ENCODE results near the gene MSL1. TPM values are rescaled to one million over a fixed set of nuclear protein-coding genes. Genes with fewer than 3 reads are reported as not detected.

Gene MSL1
- total and polyA plus RNA-seq, 8 donors, result 21.0 to 105 (median 33.5) TPM

GRCh38 chr17:40073454-40074174 is 48.2 kb upstream of the MSL1 start:
- no peak for FAIRE-seq
- intact Hi-C loops (cut with DNase I), result no loop called here
- Histone ChIP-seq H3K27ac (peak overlapping the region; percentile 71 to 91 (median 82)), H3K4me1 (peaks cover 69 to 74% (median 73%) of the 10 kb centered on the region in 3 donors), H3K27me3 (no peaks in the 10 kb centered on the region), H3K9me3 (no peaks in the 10 kb centered on the region), H3K4me3 (no peak overlapping the region), H3K36me3 (peaks cover 0 to 4% (median 0%) of the 10 kb centered on the region in 3 donors)
- no peak for TF ChIP-seq CTCF (IDR thresholded peaks at IDR 0.05)
- no peak for ATAC-seq
- DNase-seq, result peak in 2 of 6 donors; percentile 8 to 13
- WGBS, 2 donors, result 77 to 83% methylated on average over 7 of the region's 7 CpGs

- no peak for TF ChIP-seq CTCF (IDR thresholded peaks at IDR 0.05)
- H3K27ac ChIP-seq, result peak overlapping the region; percentile 71 to 91 (median 82)
- ATAC-seq, result no peak
- H3K9me3 ChIP-seq, result no peaks in the 10 kb centered on the region
- peaks cover 0 to 4% (median 0%) of the 10 kb centered on the region in 3 donors for H3K36me3 ChIP-seq
- intact Hi-C loops (cut with DNase I), result no loop called here
- no peak for FAIRE-seq
- no peak overlapping the region for H3K4me3 ChIP-seq
- WGBS, 2 donors, result 81 to 84% methylated on average over 8 of the region's 8 CpGs
- H3K27me3 ChIP-seq, result no peaks in the 10 kb centered on the region
- peaks cover 68 to 73% (median 71%) of the 10 kb centered on the region in 3 donors for H3K4me1 ChIP-seq
- DNase-seq, result peak in 4 of 6 donors; percentile 19 to 57 (median 38)
Observed at GRCh38 chr17:40074175-40074512, 47.6 kb upstream of the MSL1 start.

- FAIRE-seq (no peak), ATAC-seq (peak; percentile 0 to 19 (median 5)), DNase-seq (no peak)
- Histone ChIP-seq H3K4me1 (peaks cover 61 to 69% (median 65%) of the 10 kb centered on the region in 3 donors), H3K9me3 (no peaks in the 10 kb centered on the region), H3K27me3 (no peaks in the 10 kb centered on the region), H3K36me3 (peaks cover 0 to 4% (median 0%) of the 10 kb centered on the region in 3 donors), H3K27ac (peak overlapping the region; percentile 71 to 91 (median 82)), H3K4me3 (no peak overlapping the region)
- TF ChIP-seq CTCF (IDR thresholded peaks at IDR 0.05), result no peak
- intact Hi-C loops (cut with DNase I), result no loop called here
- WGBS, 2 donors, result 33 to 37% methylated on average over 6 of the region's 6 CpGs
Observed at GRCh38 chr17:40074871-40075200, 46.9 kb upstream of the MSL1 start.

- intact Hi-C loops (cut with DNase I), result no loop called here
- WGBS, 2 donors, result 2% methylated on average over 11 of the region's 11 CpGs
- peak; percentile 69 to 79 (median 76) for TF ChIP-seq CTCF (IDR thresholded peaks at IDR 0.05)
- peaks cover 55 to 63% (median 59%) of the 10 kb centered on the region in 3 donors for H3K4me1 ChIP-seq
- no peak overlapping the region for H3K4me3 ChIP-seq
- no peaks in the 10 kb centered on the region for H3K27me3 ChIP-seq
- peak overlapping the region; percentile 71 to 91 (median 82) for H3K27ac ChIP-seq
- ATAC-seq (peak; percentile 52 to 72 (median 66)), DNase-seq (peak; percentile 86 to 98 (median 90)), FAIRE-seq (no peak)
- H3K9me3 ChIP-seq, result no peaks in the 10 kb centered on the region
- peaks cover 0 to 4% (median 0%) of the 10 kb centered on the region in 3 donors for H3K36me3 ChIP-seq
Observed at GRCh38 chr17:40075201-40075941, 46.4 kb upstream of the MSL1 start.

All from pancreas (tissue), 10 donors.